Keratinocyte (primary cell): ENCODE data around the gene QSOX2. TPM values are rescaled to one million over a fixed set of nuclear protein-coding genes. Genes with fewer than 3 reads are reported as not detected.

Source experiments
- DNase-seq: peaks from one replicate; pipeline ENCODE4 v3.0.0-alpha.2; 2011; ENCODE audit warnings: low read depth, missing footprints, low spot score
- FAIRE-seq: peaks from 2 replicates; lab custom pipeline; 2011; peaks lifted over from hg19 to GRCh38; lab: Jason Lieb, UNC
- H2AFZ ChIP-seq: 2 replicates; pipeline ENCODE4 v1.6.0; 2012; ENCODE audit warnings: low read length, control low read depth, inconsistent platforms; ENCODE audit not compliant: control insufficient read depth
- H3K27ac ChIP-seq: 2 replicates; pipeline ENCODE4 v1.5.1; 2011; ENCODE audit warnings: low read length; ENCODE audit not compliant: control insufficient read depth, insufficient read depth
- H3K27me3 ChIP-seq: 3 replicates; pipeline ENCODE4 v1.6.0; 2011; ENCODE audit warnings: low read length; ENCODE audit not compliant: control insufficient read depth, insufficient read depth; ENCODE audit errors: extremely low read depth
- H3K36me3 ChIP-seq, 2 experiments: 2 replicates in 1 of 2; 3 replicates in 1 of 2; pipeline ENCODE4 v1.5.1; 2011; ENCODE audit warnings: low read length in 2 of 2, mild to moderate bottlenecking in 1 of 2; ENCODE audit not compliant: control insufficient read depth in 2 of 2, insufficient read depth in 2 of 2; ENCODE audit errors: extremely low read depth in 1 of 2
- H3K4me1 ChIP-seq: 3 replicates; pipeline ENCODE4 v1.5.1; 2011; ENCODE audit warnings: low read length; ENCODE audit not compliant: control insufficient read depth, insufficient read depth; ENCODE audit errors: extremely low read depth
- H3K4me2 ChIP-seq: 3 replicates; pipeline ENCODE4 v1.6.0; 2011; ENCODE audit warnings: low read depth, low read length; ENCODE audit not compliant: control insufficient read depth, insufficient read depth; ENCODE audit errors: extremely low read depth
- H3K4me3 ChIP-seq, 3 experiments: fragments of 200-600 bp in 1 of 3; sonication (generic) in 1 of 3; 2 replicates in 2 of 3; 3 replicates in 1 of 3; pipeline ENCODE4 v1.5.1; 2011 to 2016; ENCODE audit warnings: low read length in 3 of 3, mild to moderate bottlenecking in 3 of 3, control low read depth in 2 of 3, inconsistent platforms in 1 of 3, low read depth in 1 of 3, mixed read lengths in 1 of 3, mixed run types in 1 of 3, moderate library complexity in 1 of 3; ENCODE audit not compliant: control insufficient read depth in 2 of 3, insufficient read depth in 2 of 3; ENCODE audit errors: extremely low read depth in 1 of 3
- H3K79me2 ChIP-seq: 2 replicates; pipeline ENCODE4 v1.6.0; 2012; ENCODE audit warnings: low read length; ENCODE audit not compliant: control insufficient read depth, insufficient read depth
- H3K9ac ChIP-seq: 3 replicates; pipeline ENCODE4 v1.6.0; 2011; ENCODE audit warnings: low read length; ENCODE audit not compliant: control insufficient read depth, insufficient read depth; ENCODE audit errors: extremely low read depth
- H3K9me1 ChIP-seq: 3 replicates; pipeline ENCODE4 v1.6.0; 2011; ENCODE audit warnings: low read length; ENCODE audit not compliant: control insufficient read depth, insufficient read depth; ENCODE audit errors: extremely low read depth
- H3K9me3 ChIP-seq: 2 replicates; pipeline ENCODE4 v1.5.1; 2012; ENCODE audit warnings: low read depth, low read length; ENCODE audit not compliant: control insufficient read depth
- H4K20me1 ChIP-seq: 3 replicates; pipeline ENCODE4 v1.6.0; 2011; ENCODE audit warnings: low read length; ENCODE audit not compliant: control insufficient read depth, insufficient read depth; ENCODE audit errors: extremely low read depth
- CTCF ChIP-seq, 3 experiments: IDR thresholded peaks in 1 of 3; conservative IDR thresholded peaks in 1 of 3; optimal IDR thresholded peaks in 1 of 3; 2 replicates in 2 of 3; 3 replicates in 1 of 3; pipeline versions ENCODE3 to v1.5.1; 2011; ENCODE audit warnings: low read length in 3 of 3, mild to moderate bottlenecking in 3 of 3, moderate library complexity in 2 of 3, control low read depth in 1 of 3, inconsistent platforms in 1 of 3; ENCODE audit not compliant: insufficient read depth in 2 of 3; ENCODE audit errors: extremely low read depth in 1 of 3
- EZH2 ChIP-seq: IDR thresholded peaks from one replicate; pipeline ENCODE4 v1.6.1; 2012; ENCODE audit warnings: inconsistent platforms, mild to moderate bottlenecking, low read length, moderate library complexity
- dilution Hi-C: fragments of 300-500 bp; cut with MboI; formaldehyde crosslinking; loops from one replicate; pipeline ENCODE4 v1.7.0; 2020; ENCODE audit warnings: low sequenced_read_pairs; ENCODE audit not compliant: extremely low pct_ligation_motif_present
- polyA plus RNA-seq, 5 experiments: library from polyadenylated mRNA; depleted of rRNA in 3 of 5; stranded (reverse) in 3 of 5; stranded (forward) in 1 of 5; unstranded in 1 of 5; fragments of >200 nt; gene quantifications; 1 replicate in 1 of 5; 2 replicates in 3 of 5; 3 replicates in 1 of 5; pipeline versions ENCODE4 v1.2.1 to v1.2.3, GENCODE V29; 2011 to 2012; ENCODE audit warnings: missing spikeins in 2 of 5, low read depth in 1 of 5, low replicate concordance in 1 of 5

QSOX2 gene
- polyA plus RNA-seq, 1 donor (not counting 4 experiments of a cell fraction or from before 2014, with no cell fraction given) = 11.9 TPM

DNA sequence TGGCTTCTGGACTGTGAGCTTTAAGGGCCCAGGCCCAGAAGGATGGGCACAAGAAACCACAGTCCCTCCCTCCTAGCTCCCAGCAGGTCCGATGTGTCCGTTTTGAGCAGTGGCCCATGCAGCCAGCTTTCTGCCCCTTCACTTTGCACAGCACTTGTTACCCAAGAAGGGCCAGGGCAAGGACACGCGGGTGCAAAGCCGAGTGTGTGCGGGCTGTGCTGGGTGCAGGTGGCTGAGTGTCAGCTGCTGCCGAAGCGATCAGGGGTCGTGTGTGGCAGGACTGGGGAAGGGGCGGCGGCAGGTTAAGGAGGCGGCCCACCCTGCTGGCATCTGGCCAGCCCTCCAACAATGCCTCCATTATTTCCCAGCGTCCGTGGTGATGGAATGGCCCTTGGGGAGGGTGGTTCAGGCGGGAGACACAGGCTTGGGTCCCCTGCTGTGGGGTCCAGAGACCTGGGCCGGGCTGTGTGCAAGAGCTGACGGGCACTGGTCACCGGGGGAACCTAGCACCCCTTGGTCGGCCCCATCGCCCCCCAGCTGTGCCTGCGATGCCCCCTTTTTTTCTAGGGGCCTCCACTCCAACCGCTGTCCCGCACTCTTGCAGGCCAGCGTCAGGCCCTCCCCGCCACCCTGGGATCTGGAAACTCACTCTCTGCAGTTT is 41.3 kb downstream of the QSOX2 start:
- peaks cover 0 to 1% of the 10 kb centered on the region in 2 experiments for H3K36me3 ChIP-seq
- peaks cover 54% of the 10 kb centered on the region for H3K27me3 ChIP-seq
- H3K4me3 ChIP-seq = no peak overlapping the region
- no peaks in the 10 kb centered on the region for H3K79me2 ChIP-seq
- H3K9ac ChIP-seq = no peak overlapping the region
- H4K20me1 ChIP-seq = peaks cover 17% of the 10 kb centered on the region
- no peaks in the 10 kb centered on the region for H3K9me3 ChIP-seq
- no peak for FAIRE-seq
- no peak for TF ChIP-seq CTCF (optimal IDR thresholded peaks at IDR 0.05 in 1 of 3, IDR thresholded peaks at IDR 0.05 in 1 of 3, conservative IDR thresholded peaks at IDR 0.05 in 1 of 3; ENCODE audit: extremely low read depth in 1 of 3, insufficient read depth in 2 of 3, low read length in 3 of 3)
- no peak for TF ChIP-seq EZH2
- no peaks in the 10 kb centered on the region for H3K4me1 ChIP-seq
- H3K4me2 ChIP-seq = no peak overlapping the region
- no peak for DNase-seq
- dilution Hi-C loops = no loop called here
- H3K27ac ChIP-seq = no peak overlapping the region
- H2AFZ ChIP-seq = no peak overlapping the region
- no peaks in the 10 kb centered on the region for H3K9me1 ChIP-seq

DNA sequence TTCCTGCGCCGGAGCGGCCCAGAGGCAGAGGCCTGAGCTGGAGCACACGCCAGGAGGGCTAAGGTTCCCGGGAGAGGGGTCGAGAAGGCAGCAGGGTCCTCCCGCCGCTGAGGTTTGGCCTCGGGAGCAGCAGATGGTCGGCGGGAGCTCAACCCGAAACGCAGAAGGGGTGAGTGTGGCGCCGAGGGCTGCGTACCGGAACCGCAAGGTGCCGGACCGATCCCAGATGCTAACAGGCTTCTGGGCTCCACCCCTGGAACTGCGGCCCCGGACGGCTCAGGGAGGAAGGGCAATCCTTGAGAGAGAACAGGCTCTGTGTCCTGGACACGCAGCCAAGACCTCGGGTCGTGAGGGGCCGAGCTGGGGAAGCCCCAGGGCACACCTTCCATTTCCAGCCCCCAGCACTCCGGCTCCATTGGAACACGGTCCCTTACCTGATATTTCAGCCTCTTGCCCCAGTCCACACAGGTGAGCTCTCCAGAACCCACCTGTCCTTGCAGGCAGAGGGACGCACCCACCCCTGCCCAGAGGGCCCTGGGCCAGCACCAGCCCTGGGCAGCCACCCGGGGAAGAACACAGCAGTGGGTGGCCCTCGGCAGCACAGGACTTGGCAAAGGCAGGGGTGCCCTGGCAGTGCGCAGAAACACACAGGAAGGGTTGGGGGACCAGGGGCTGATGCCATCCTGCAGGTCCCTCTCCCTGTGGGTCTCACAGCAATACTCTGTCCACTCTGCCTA is 42.0 kb downstream of the QSOX2 start:
- no peak overlapping the region for H3K9ac ChIP-seq
- no peak overlapping the region for H3K27ac ChIP-seq
- H3K4me2 ChIP-seq = no peak overlapping the region
- no peak overlapping the region for H2AFZ ChIP-seq
- DNase-seq (no peak), FAIRE-seq (no peak)
- no peaks in the 10 kb centered on the region for H3K79me2 ChIP-seq
- no peaks in the 10 kb centered on the region for H3K9me1 ChIP-seq
- no peaks in the 10 kb centered on the region for H3K9me3 ChIP-seq
- no peaks in the 10 kb centered on the region for H3K4me1 ChIP-seq
- H3K4me3 ChIP-seq = no peak overlapping the region
- H3K36me3 ChIP-seq = peaks cover 0 to 1% of the 10 kb centered on the region in 2 experiments
- TF ChIP-seq EZH2 = peak; percentile 76
- TF ChIP-seq CTCF (optimal IDR thresholded peaks at IDR 0.05 in 1 of 3, IDR thresholded peaks at IDR 0.05 in 1 of 3, conservative IDR thresholded peaks at IDR 0.05 in 1 of 3; ENCODE audit: extremely low read depth in 1 of 3, insufficient read depth in 2 of 3, low read length in 3 of 3) = no peak
- peaks cover 60% of the 10 kb centered on the region for H3K27me3 ChIP-seq
- dilution Hi-C loops = no loop called here
- H4K20me1 ChIP-seq = peaks cover 15% of the 10 kb centered on the region
